RWPE2 (cell line): ENCODE results near the gene GUCA2B.

Source experiments
- ATAC-seq: fragments of 200-7000 bp; cut with Tn5 transposase; 3 replicates; pipeline ENCODE4 v1.9.1; 2021; ENCODE audit warnings: low read depth
- DNase-seq: peaks from one replicate; pipeline ENCODE4 v3.0.0-alpha.2; 2020; ENCODE audit warnings: low spot score
- H3K27ac ChIP-seq: fragments of 450-650 bp; 2 replicates; pipeline ENCODE4 v1.5.1; 2017; ENCODE audit warnings: mild to moderate bottlenecking; ENCODE audit not compliant: poor library complexity, severe bottlenecking
- H3K27me3 ChIP-seq: fragments of 250-450 bp; sonication (Bioruptor Pico); 2 replicates; pipeline ENCODE4 v1.5.1; 2021; ENCODE audit warnings: mild to moderate bottlenecking, moderate library complexity; ENCODE audit not compliant: insufficient read depth, poor library complexity, severe bottlenecking
- H3K36me3 ChIP-seq: fragments of 250-450 bp; sonication (Bioruptor Pico); 2 replicates; pipeline ENCODE4 v1.5.1; 2020; ENCODE audit warnings: low read depth, mild to moderate bottlenecking, moderate library complexity
- H3K4me1 ChIP-seq: fragments of 250-450 bp; sonication (Bioruptor Pico); 2 replicates; pipeline ENCODE4 v1.5.1; 2021; ENCODE audit warnings: mild to moderate bottlenecking, moderate library complexity; ENCODE audit not compliant: insufficient read depth, poor library complexity, severe bottlenecking
- H3K4me3 ChIP-seq: fragments of 250-450 bp; sonication (Bioruptor Pico); 2 replicates; pipeline ENCODE4 v1.5.1; 2021; ENCODE audit warnings: mild to moderate bottlenecking, moderate library complexity; ENCODE audit not compliant: severe bottlenecking
- H3K9me3 ChIP-seq: fragments of 250-450 bp; sonication (Bioruptor Pico); 2 replicates; pipeline ENCODE4 v1.5.1; 2021; ENCODE audit warnings: mild to moderate bottlenecking, moderate library complexity; ENCODE audit not compliant: severe bottlenecking
- CTCF ChIP-seq: fragments of 450-650 bp; IDR thresholded peaks from one replicate; pipeline ENCODE4 v1.5.1; 2017; ENCODE audit warnings: mild to moderate bottlenecking, moderate library complexity; ENCODE audit not compliant: poor library complexity, severe bottlenecking

Gene GUCA2B

GRCh38 chr1:42181687-42182086 lies 28.5 kb downstream of the GUCA2B start:
- H3K36me3 ChIP-seq, result peaks cover 36% of the 10 kb centered on the region
- H3K4me3 ChIP-seq, result no peak overlapping the region
- no peak for ATAC-seq
- H3K27me3 ChIP-seq, result no peaks in the 10 kb centered on the region
- H3K4me1 ChIP-seq, result peaks cover 8% of the 10 kb centered on the region
- no peak for TF ChIP-seq CTCF
- DNase-seq, result no peak
- no peaks in the 10 kb centered on the region for H3K9me3 ChIP-seq
- H3K27ac ChIP-seq, result no peak overlapping the region

GRCh38 chr1:42183210-42183956 lies 30.2 kb downstream of the GUCA2B start:
- no peak for ATAC-seq
- DNase-seq, result no peak
- no peak overlapping the region for H3K27ac ChIP-seq
- H3K4me3 ChIP-seq, result no peak overlapping the region
- peaks cover 53% of the 10 kb centered on the region for H3K36me3 ChIP-seq
- no peaks in the 10 kb centered on the region for H3K27me3 ChIP-seq
- no peaks in the 10 kb centered on the region for H3K9me3 ChIP-seq
- no peaks in the 10 kb centered on the region for H3K4me1 ChIP-seq
- no peak for TF ChIP-seq CTCF

- Histone ChIP-seq H3K4me1 (no peaks in the 10 kb centered on the region), H3K4me3 (no peak overlapping the region), H3K27ac (no peak overlapping the region), H3K36me3 (peaks cover 58% of the 10 kb centered on the region), H3K27me3 (no peaks in the 10 kb centered on the region), H3K9me3 (no peaks in the 10 kb centered on the region)
- ATAC-seq, result no peak
- no peak for TF ChIP-seq CTCF
- no peak for DNase-seq
These were observed 30.7 kb downstream of the GUCA2B start for GRCh38 chr1:42183957-42184268.

GRCh38 chr1:42184616-42185015 lies 31.4 kb downstream of the GUCA2B start:
- Histone ChIP-seq H3K27ac (no peak overlapping the region), H3K36me3 (peaks cover 62% of the 10 kb centered on the region), H3K27me3 (no peaks in the 10 kb centered on the region), H3K4me1 (no peaks in the 10 kb centered on the region), H3K9me3 (no peaks in the 10 kb centered on the region), H3K4me3 (no peak overlapping the region)
- ATAC-seq (no peak), DNase-seq (no peak)
- no peak for TF ChIP-seq CTCF

- H3K4me1 ChIP-seq, result no peaks in the 10 kb centered on the region
- TF ChIP-seq CTCF, result no peak
- H3K27ac ChIP-seq, result no peak overlapping the region
- peaks cover 63% of the 10 kb centered on the region for H3K36me3 ChIP-seq
- ATAC-seq (no peak), DNase-seq (no peak)
- H3K27me3 ChIP-seq, result no peaks in the 10 kb centered on the region
- no peak overlapping the region for H3K4me3 ChIP-seq
- no peaks in the 10 kb centered on the region for H3K9me3 ChIP-seq
These were observed 32.9 kb downstream of the GUCA2B start for GRCh38 chr1:42186152-42186551.
